Body of pancreas (tissue), 4 donors: ENCODE results near the gene IPO11. TPM values are rescaled to one million over a fixed set of nuclear protein-coding genes. Genes with fewer than 3 reads are reported as not detected.

Source experiments
- ATAC-seq: fragments of 150-250 bp; one replicate; pipeline ENCODE4 v1.9.1; 2016
- DNase-seq, 4 donors: peaks; one replicate each; pipeline ENCODE4 v3.0.0-alpha.2; 2019
- H3K27ac ChIP-seq, 4 donors: fragments of 200-600 bp; sonication (generic); 1 replicate in 3 of 4; 2 replicates in 1 of 4; pipeline versions ENCODE4 v1.5.1 to v1.6.1; 2016 to 2019; ENCODE audit warnings: mild to moderate bottlenecking in 1 of 4, mixed read lengths in 1 of 4, moderate library complexity in 1 of 4
- H3K27me3 ChIP-seq, 2 donors: fragments of 200-600 bp; sonication (generic); one replicate each; pipeline ENCODE4 v1.6.0; 2016; ENCODE audit warnings: mild to moderate bottlenecking in 1 of 2
- H3K36me3 ChIP-seq, 2 donors: fragments of 200-600 bp; sonication (generic); replicated peaks in 1 of 2; 2 replicates each; pipeline ENCODE4 v1.5.1; 2016; ENCODE audit warnings: low read depth in 2 of 2; ENCODE audit not compliant: insufficient read depth in 1 of 2
- H3K4me1 ChIP-seq: fragments of 200-600 bp; sonication (generic); one replicate; pipeline ENCODE4 v1.6.0; 2016
- H3K4me3 ChIP-seq, 2 donors: fragments of 200-600 bp; sonication (generic); 1 replicate in 1 of 2; 2 replicates in 1 of 2; pipeline ENCODE4 v1.5.1; 2016 to 2019
- H3K9me3 ChIP-seq, 3 donors: fragments of 200-600 bp; sonication (generic); 1 replicate in 2 of 3; 2 replicates in 1 of 3; pipeline ENCODE4 v1.5.1; 2016
- POLR2A ChIP-seq, 3 donors: fragments of 450-650 bp; IDR thresholded peaks; one replicate each; pipeline ENCODE4 v1.6.1; 2016; ENCODE audit warnings: antibody characterized with exemption in 3 of 3, mild to moderate bottlenecking in 2 of 3
- WGBS, 2 donors: methylation state at CpG; one replicate each; pipeline ENCODE4 v1.1.5; 2017; 5-methylcytosine and 5-hydroxymethylcytosine counted together
- intact Hi-C: fragments of 100-400 bp; cut with DNase I; formaldehyde crosslinking; loops from one replicate; pipeline ENCODE4 v1.15.1; 2023
- total RNA-seq, 2 donors: library from RNA; depleted of rRNA; stranded (reverse); fragments of >200 nt; gene quantifications; one replicate each; pipeline ENCODE4 v1.1.0, GENCODE V29; 2016
- TF ChIP-seq, protein P1 (sequence below), 7 experiments: fragments of 450-650 bp in 4 of 7; fragments of 200-600 bp in 3 of 7; sonication (generic) in 3 of 7; IDR thresholded peaks; one replicate each; pipeline ENCODE4 v1.5.1; 2016 to 2019; ENCODE audit warnings: antibody characterized with exemption in 7 of 7

The IPO11 gene
- total RNA-seq, 2 donors from 2014 or later = 10.9 to 13.2 TPM

DNA sequence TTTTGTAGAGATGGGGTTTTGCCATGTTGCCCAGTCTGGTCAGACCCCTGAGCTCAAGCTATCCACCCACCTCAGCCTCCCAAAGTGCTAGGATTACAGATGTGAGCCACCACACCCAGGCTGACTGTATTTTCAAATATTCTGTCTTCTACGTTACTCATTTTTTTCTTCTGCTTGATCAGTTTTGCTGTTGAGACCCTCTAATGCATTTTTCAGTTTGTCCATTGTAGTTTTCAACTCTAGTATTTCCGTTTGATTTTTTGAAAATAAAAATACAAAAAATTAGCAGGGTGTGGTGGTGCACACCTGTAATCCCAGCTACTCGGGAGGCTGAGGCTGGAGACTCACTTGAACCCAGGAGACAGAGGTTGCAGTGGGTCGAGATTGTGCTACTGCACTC is 155.6 kb downstream of the IPO11 start:
- DNase-seq (no peak), ATAC-seq (no peak)
- H3K4me3 ChIP-seq = no peak overlapping the region
- intact Hi-C loops = no loop called here
- WGBS, 2 donors = 90 to 91% methylated on average over 4 of the region's 4 CpGs
- no peaks in the 10 kb centered on the region for H3K4me1 ChIP-seq
- H3K9me3 ChIP-seq = peaks cover 0 to 5% (median 0%) of the 10 kb centered on the region in 3 donors
- H3K27ac ChIP-seq = no peak overlapping the region
- no peaks in the 10 kb centered on the region for H3K36me3 ChIP-seq
- TF ChIP-seq POLR2A (IDR thresholded peaks at IDR 0.05) = no peak
- TF ChIP-seq, protein P1, sequence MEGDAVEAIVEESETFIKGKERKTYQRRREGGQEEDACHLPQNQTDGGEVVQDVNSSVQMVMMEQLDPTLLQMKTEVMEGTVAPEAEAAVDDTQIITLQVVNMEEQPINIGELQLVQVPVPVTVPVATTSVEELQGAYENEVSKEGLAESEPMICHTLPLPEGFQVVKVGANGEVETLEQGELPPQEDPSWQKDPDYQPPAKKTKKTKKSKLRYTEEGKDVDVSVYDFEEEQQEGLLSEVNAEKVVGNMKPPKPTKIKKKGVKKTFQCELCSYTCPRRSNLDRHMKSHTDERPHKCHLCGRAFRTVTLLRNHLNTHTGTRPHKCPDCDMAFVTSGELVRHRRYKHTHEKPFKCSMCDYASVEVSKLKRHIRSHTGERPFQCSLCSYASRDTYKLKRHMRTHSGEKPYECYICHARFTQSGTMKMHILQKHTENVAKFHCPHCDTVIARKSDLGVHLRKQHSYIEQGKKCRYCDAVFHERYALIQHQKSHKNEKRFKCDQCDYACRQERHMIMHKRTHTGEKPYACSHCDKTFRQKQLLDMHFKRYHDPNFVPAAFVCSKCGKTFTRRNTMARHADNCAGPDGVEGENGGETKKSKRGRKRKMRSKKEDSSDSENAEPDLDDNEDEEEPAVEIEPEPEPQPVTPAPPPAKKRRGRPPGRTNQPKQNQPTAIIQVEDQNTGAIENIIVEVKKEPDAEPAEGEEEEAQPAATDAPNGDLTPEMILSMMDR (IDR thresholded peaks at IDR 0.05) = no peak
- no peaks in the 10 kb centered on the region for H3K27me3 ChIP-seq

DNA sequence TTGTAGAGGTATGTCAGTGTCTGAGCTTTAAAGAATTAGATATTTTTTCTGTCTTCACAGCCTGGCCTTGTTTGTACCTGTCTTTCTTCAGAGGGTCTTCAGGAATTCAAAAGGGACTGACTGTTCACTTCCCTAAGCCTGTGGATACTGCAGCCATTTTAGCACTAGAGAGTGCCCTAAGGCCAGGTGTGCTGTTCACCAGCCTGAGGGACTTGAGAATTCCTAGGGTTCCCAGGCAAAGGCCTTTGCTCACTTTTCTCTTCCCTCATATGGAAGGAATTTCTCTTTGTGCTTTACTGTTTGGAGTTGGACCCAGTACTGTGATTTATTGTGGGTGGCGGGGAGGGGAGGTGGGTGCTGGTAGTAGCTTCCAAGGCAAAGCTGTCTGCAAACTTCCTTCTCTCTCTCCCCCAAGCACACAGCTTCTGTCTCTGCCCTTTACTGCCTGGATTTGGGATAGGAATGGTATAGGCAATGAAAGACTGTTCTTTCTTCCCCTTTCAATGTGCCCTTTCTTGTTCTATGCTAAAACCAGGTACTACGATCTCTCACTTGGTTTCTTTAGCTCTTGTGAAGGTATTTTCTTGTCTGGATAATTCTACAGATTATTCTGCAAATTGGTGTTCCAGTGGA is 156.4 kb downstream of the IPO11 start:
- WGBS, 2 donors = 97 to 100% methylated on average over 2 of the region's 2 CpGs
- Histone ChIP-seq H3K36me3 (no peaks in the 10 kb centered on the region), H3K27me3 (no peaks in the 10 kb centered on the region), H3K27ac (no peak overlapping the region), H3K9me3 (peaks cover 0 to 5% (median 0%) of the 10 kb centered on the region in 3 donors), H3K4me3 (no peak overlapping the region), H3K4me1 (no peaks in the 10 kb centered on the region)
- ATAC-seq (no peak), DNase-seq (no peak)
- TF ChIP-seq, protein P1 (IDR thresholded peaks at IDR 0.05) = no peak
- TF ChIP-seq POLR2A (IDR thresholded peaks at IDR 0.05) = no peak
- intact Hi-C loops = no loop called here

DNA sequence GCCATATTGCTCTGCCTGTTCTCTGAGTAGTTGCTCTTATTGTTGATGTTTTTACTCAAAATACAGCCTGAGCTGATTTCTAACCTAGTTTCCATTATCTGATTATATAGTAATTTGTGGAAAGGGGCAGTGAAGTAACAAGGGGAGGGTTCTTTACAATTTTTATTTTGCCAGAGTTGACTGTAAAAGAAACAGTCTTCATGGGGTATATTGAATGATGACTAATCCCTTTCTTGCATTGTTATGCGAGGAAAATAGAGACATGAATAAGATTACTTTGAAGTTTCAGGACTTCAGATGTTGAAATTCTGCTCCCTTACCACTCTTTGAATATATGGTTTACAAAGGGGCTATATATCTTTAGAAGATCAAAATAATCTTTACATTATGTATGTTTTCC is 156.9 kb downstream of the IPO11 start:
- TF ChIP-seq, protein P1 (IDR thresholded peaks at IDR 0.05) = no peak
- TF ChIP-seq POLR2A (IDR thresholded peaks at IDR 0.05) = no peak
- H3K4me1 ChIP-seq = no peaks in the 10 kb centered on the region
- 84% methylated on average over 1 of the region's 1 CpG for WGBS, 2 donors
- H3K36me3 ChIP-seq = no peaks in the 10 kb centered on the region
- DNase-seq = no peak
- no peak overlapping the region for H3K27ac ChIP-seq
- no peaks in the 10 kb centered on the region for H3K27me3 ChIP-seq
- H3K4me3 ChIP-seq = no peak overlapping the region
- intact Hi-C loops = no loop called here
- peaks cover 0 to 5% (median 0%) of the 10 kb centered on the region in 3 donors for H3K9me3 ChIP-seq
- no peak for ATAC-seq

- no peaks in the 10 kb centered on the region for H3K36me3 ChIP-seq
- H3K9me3 ChIP-seq = peaks cover 0 to 1% (median 0%) of the 10 kb centered on the region in 3 donors
- H3K27ac ChIP-seq = no peak overlapping the region
- H3K27me3 ChIP-seq = no peaks in the 10 kb centered on the region
- no peaks in the 10 kb centered on the region for H3K4me1 ChIP-seq
- TF ChIP-seq, protein P1 (IDR thresholded peaks at IDR 0.05) = no peak
- TF ChIP-seq POLR2A (IDR thresholded peaks at IDR 0.05) = no peak
- 89 to 98% methylated on average over 9 of the region's 9 CpGs for WGBS, 2 donors
- DNase-seq (no peak), ATAC-seq (no peak)
- H3K4me3 ChIP-seq = no peak overlapping the region
- intact Hi-C loops = no loop called here
These were observed 160.5 kb downstream of the IPO11 start for GRCh38 chr5:62572918-62573514.

GRCh38 chr5:62574599-62574998 is 162.0 kb downstream of the IPO11 start:
- Histone ChIP-seq H3K27me3 (no peaks in the 10 kb centered on the region), H3K36me3 (no peaks in the 10 kb centered on the region), H3K4me3 (no peak overlapping the region), H3K9me3 (no peaks in the 10 kb centered on the region), H3K4me1 (no peaks in the 10 kb centered on the region), H3K27ac (no peak overlapping the region)
- DNase-seq (no peak), ATAC-seq (no peak)
- intact Hi-C loops = no loop called here
- 75 to 92% methylated on average over 2 of the region's 2 CpGs for WGBS, 2 donors
- TF ChIP-seq, protein P1 (IDR thresholded peaks at IDR 0.05) = no peak
- TF ChIP-seq POLR2A (IDR thresholded peaks at IDR 0.05) = no peak
